Liver (tissue), 3 donors: ENCODE data around the gene RAB38.

Source experiments
- CTCF ChIP-seq: fragments of 150-350 bp; IDR thresholded peaks from 2 replicates; pipeline ENCODE4 v1.5.1; 2017; ENCODE audit warnings: improper control_type of control experiment, low read depth, low read length; ENCODE audit not compliant: missing input control
- EGR1 ChIP-seq, 2 donors: IDR thresholded peaks; 2 replicates each; pipeline ENCODE4 v1.6.1; 2016 to 2018; ENCODE audit warnings: antibody characterized with exemption in 2 of 2, low read depth in 2 of 2
- FOXA1 ChIP-seq: IDR thresholded peaks from 2 replicates; pipeline ENCODE4 v1.6.1; 2016; ENCODE audit warnings: antibody characterized with exemption
- GABPA ChIP-seq, 2 donors: IDR thresholded peaks in 1 of 2; conservative IDR thresholded peaks in 1 of 2; 2 replicates each; pipeline ENCODE4 v1.6.1; 2016; ENCODE audit warnings: antibody characterized with exemption in 2 of 2, mild to moderate bottlenecking in 1 of 2, moderate library complexity in 1 of 2
- JUND ChIP-seq, 2 donors: IDR thresholded peaks; 2 replicates each; pipeline ENCODE4 v1.6.1; 2016; ENCODE audit warnings: antibody characterized with exemption in 2 of 2
- NR2F2 ChIP-seq: IDR thresholded peaks from 2 replicates; pipeline ENCODE4 v1.6.1; 2016; ENCODE audit warnings: antibody characterized with exemption
- RAD21 ChIP-seq, 2 donors: IDR thresholded peaks; 2 replicates each; pipeline ENCODE4 v1.6.1; 2016; ENCODE audit warnings: antibody characterized with exemption in 2 of 2, mild to moderate bottlenecking in 2 of 2
- SP1 ChIP-seq: IDR thresholded peaks from 2 replicates; pipeline ENCODE4 v1.6.1; 2018; ENCODE audit warnings: antibody characterized with exemption, mild to moderate bottlenecking
- TAF1 ChIP-seq: conservative IDR thresholded peaks from 2 replicates; pipeline ENCODE4 v1.6.1; 2016; ENCODE audit warnings: antibody characterized with exemption, mild to moderate bottlenecking
- YY1 ChIP-seq: IDR thresholded peaks from 2 replicates; pipeline ENCODE4 v1.6.1; 2016; ENCODE audit warnings: antibody characterized with exemption, mild to moderate bottlenecking
- TF ChIP-seq, protein P1 (sequence below): IDR thresholded peaks from 2 replicates; pipeline ENCODE4 v1.6.1; 2016; ENCODE audit warnings: antibody characterized with exemption
- TF ChIP-seq, protein P2 (sequence below): IDR thresholded peaks from 2 replicates; pipeline ENCODE4 v1.6.1; 2016; ENCODE audit warnings: antibody characterized with exemption
- TF ChIP-seq, protein P3 (sequence below): IDR thresholded peaks from 2 replicates; pipeline ENCODE4 v1.6.1; 2016; ENCODE audit warnings: antibody characterized with exemption, mild to moderate bottlenecking
- TF ChIP-seq, protein P4 (sequence below): IDR thresholded peaks from 2 replicates; pipeline ENCODE4 v1.6.1; 2016; ENCODE audit warnings: antibody characterized with exemption
- donor health status: healthy.
- donor health status: healthy.

GRCh38 chr11:88087337-88087736, 87.9 kb downstream of the RAB38 start:
- TF ChIP-seq CTCF, result no peak
- TF ChIP-seq, protein P1, sequence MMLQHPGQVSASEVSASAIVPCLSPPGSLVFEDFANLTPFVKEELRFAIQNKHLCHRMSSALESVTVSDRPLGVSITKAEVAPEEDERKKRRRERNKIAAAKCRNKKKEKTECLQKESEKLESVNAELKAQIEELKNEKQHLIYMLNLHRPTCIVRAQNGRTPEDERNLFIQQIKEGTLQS, result no peak
- TF ChIP-seq TAF1, result no peak
- no peak for TF ChIP-seq RAD21 (IDR thresholded peaks at IDR 0.05)
- TF ChIP-seq SP1, result no peak
- TF ChIP-seq, protein P2, sequence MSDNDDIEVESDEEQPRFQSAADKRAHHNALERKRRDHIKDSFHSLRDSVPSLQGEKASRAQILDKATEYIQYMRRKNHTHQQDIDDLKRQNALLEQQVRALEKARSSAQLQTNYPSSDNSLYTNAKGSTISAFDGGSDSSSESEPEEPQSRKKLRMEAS, result no peak
- no peak for TF ChIP-seq NR2F2
- no peak for TF ChIP-seq YY1
- TF ChIP-seq, protein P3, sequence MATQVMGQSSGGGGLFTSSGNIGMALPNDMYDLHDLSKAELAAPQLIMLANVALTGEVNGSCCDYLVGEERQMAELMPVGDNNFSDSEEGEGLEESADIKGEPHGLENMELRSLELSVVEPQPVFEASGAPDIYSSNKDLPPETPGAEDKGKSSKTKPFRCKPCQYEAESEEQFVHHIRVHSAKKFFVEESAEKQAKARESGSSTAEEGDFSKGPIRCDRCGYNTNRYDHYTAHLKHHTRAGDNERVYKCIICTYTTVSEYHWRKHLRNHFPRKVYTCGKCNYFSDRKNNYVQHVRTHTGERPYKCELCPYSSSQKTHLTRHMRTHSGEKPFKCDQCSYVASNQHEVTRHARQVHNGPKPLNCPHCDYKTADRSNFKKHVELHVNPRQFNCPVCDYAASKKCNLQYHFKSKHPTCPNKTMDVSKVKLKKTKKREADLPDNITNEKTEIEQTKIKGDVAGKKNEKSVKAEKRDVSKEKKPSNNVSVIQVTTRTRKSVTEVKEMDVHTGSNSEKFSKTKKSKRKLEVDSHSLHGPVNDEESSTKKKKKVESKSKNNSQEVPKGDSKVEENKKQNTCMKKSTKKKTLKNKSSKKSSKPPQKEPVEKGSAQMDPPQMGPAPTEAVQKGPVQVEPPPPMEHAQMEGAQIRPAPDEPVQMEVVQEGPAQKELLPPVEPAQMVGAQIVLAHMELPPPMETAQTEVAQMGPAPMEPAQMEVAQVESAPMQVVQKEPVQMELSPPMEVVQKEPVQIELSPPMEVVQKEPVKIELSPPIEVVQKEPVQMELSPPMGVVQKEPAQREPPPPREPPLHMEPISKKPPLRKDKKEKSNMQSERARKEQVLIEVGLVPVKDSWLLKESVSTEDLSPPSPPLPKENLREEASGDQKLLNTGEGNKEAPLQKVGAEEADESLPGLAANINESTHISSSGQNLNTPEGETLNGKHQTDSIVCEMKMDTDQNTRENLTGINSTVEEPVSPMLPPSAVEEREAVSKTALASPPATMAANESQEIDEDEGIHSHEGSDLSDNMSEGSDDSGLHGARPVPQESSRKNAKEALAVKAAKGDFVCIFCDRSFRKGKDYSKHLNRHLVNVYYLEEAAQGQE, result no peak
- no peak for TF ChIP-seq EGR1 (IDR thresholded peaks at IDR 0.05; ENCODE audit: low read depth in 2 of 2)
- TF ChIP-seq FOXA1, result no peak
- no peak for TF ChIP-seq GABPA (IDR thresholded peaks at IDR 0.05 in 1 of 2, conservative IDR thresholded peaks at IDR 0.05 in 1 of 2)
- TF ChIP-seq JUND (IDR thresholded peaks at IDR 0.05), result no peak
- TF ChIP-seq, protein P4, sequence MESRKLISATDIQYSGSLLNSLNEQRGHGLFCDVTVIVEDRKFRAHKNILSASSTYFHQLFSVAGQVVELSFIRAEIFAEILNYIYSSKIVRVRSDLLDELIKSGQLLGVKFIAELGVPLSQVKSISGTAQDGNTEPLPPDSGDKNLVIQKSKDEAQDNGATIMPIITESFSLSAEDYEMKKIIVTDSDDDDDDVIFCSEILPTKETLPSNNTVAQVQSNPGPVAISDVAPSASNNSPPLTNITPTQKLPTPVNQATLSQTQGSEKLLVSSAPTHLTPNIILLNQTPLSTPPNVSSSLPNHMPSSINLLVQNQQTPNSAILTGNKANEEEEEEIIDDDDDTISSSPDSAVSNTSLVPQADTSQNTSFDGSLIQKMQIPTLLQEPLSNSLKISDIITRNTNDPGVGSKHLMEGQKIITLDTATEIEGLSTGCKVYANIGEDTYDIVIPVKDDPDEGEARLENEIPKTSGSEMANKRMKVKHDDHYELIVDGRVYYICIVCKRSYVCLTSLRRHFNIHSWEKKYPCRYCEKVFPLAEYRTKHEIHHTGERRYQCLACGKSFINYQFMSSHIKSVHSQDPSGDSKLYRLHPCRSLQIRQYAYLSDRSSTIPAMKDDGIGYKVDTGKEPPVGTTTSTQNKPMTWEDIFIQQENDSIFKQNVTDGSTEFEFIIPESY, result no peak
